Measurements from ENCODE around the gene MED10. TPM values are rescaled to one million over a fixed set of nuclear protein-coding genes. Genes with fewer than 3 reads are reported as not detected.
A peak's percentile ranks its signal among the peaks of the same experiment; 100 is the strongest.

MED10 gene
- total and polyA plus RNA-seq, 4 experiments from 2014 or later: 61.2 to 147 (median 84.7) TPM

DNA sequence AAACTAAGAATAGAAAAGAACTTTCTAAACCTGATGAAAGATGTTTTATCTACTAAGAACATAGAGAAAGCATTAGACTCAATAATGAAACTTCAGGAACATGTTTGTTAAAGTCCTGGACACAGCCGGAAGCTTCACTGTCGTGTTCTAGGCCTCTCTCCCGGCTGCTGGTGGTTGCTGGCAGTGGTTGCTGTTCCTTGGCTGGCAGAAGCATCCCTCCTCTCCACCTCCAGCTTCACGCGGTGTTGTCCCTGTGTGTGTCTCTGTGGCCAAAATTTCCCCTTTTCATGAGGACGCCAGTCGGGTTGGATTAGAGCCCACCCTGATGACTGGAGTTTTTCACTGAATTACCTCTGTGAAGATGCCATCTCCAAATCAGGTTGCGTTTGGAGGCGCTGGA is 6.5 kb upstream of the MED10 start:
- Mint-ChIP-seq H3K4me1 (no peaks in the 10 kb centered on the region), H3K9me3 (no peaks in the 10 kb centered on the region), H3K4me3 (no peak overlapping the region), H3K27ac (no peak overlapping the region), H3K36me3 (no peaks in the 10 kb centered on the region), H3K27me3 (peaks cover 5 to 10% of the 10 kb centered on the region in 2 donors)
- intact Hi-C loops (cut with micrococcal nuclease): no loop called here
- H3K27me3 ChIP-seq (ENCODE audit: insufficient read depth, low read length): no peaks in the 10 kb centered on the region
- H3K36me3 ChIP-seq (ENCODE audit: insufficient read depth, low read length): no peaks in the 10 kb centered on the region
- no peak overlapping the region for H3K27ac ChIP-seq (ENCODE audit: low read depth, low read length)
- ChIA-PET POLR2A (ENCODE audit: partially characterized antibody) (no interaction called here), CTCF (ENCODE audit: partially characterized antibody) (no interaction called here)
- no peak overlapping the region for H3K4me3 ChIP-seq (ENCODE audit: low read length in 2 of 2)
- no peaks in the 10 kb centered on the region for H3K9me3 ChIP-seq (ENCODE audit: control insufficient read depth in 1 of 2, low read length in 2 of 2)
- no peaks in the 10 kb centered on the region for H3K4me1 ChIP-seq (ENCODE audit: insufficient read depth, low read length)
- DNase-seq: no peak

DNA sequence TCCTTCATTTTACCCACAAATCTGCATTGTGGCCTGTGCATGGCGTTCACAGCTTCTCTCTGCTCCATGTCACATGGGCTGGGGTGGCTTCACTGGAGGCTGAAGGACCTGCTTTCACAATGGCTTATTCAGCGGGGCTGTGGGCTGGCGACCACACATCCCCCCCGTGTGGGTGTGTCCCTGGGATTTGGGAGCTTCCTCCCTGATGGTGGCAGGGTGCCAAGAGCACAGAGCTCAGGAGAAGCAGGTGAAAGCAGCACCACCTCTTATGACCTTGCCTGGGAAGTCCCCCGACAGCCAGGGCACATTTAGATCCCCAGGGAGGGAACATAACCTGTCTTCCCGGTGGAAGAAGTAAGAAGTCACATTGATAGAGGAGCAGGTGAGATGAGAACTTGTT is 5.0 kb upstream of the MED10 start:
- Histone ChIP-seq H3K9me3 (ENCODE audit: control insufficient read depth in 1 of 2, low read length in 2 of 2) (no peaks in the 10 kb centered on the region), H3K27me3 (ENCODE audit: insufficient read depth, low read length) (no peaks in the 10 kb centered on the region), H3K36me3 (ENCODE audit: insufficient read depth, low read length) (no peaks in the 10 kb centered on the region), H3K4me3 (ENCODE audit: low read length in 2 of 2) (no peak overlapping the region), H3K4me1 (ENCODE audit: insufficient read depth, low read length) (peaks cover 7% of the 10 kb centered on the region), H3K27ac (ENCODE audit: low read depth, low read length) (no peak overlapping the region)
- intact Hi-C loops (cut with micrococcal nuclease): no loop called here
- Mint-ChIP-seq H3K36me3 (peaks cover 2 to 5% of the 10 kb centered on the region in 2 donors), H3K27ac (no peak overlapping the region), H3K4me3 (no peak overlapping the region), H3K27me3 (peaks cover 5 to 10% of the 10 kb centered on the region in 2 donors), H3K4me1 (peaks cover 6 to 11% (median 9%) of the 10 kb centered on the region in 4 donors), H3K9me3 (no peaks in the 10 kb centered on the region)
- no peak for DNase-seq
- CTCF ChIA-PET (ENCODE audit: partially characterized antibody): interaction anchor here (1.2 kb wide), 1 partner anchor 9 kb away, joined by 3 read pairs; no protein-coding TSS in a partner anchor
- POLR2A ChIA-PET (ENCODE audit: partially characterized antibody): no interaction called here

DNA sequence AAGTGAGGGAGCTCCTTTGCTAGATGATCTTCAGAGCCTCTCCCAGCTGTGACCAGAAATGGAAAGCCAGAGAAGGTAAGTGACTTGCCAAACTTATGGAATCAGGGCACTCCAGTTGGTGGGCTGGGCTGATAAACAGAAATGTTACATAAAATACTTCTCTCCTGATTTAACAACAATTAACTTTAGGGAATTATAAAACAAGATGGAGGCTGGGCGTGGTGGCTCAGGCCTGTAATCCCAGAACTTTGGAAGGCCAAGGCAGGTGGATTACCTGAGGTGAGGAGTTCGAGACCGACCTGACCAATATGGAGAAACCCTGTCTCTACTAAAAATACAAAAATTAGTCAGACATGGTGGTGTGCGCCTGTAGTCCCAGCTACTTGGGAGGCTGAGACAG is 899 bp upstream of the MED10 start:
- CTCF ChIA-PET (ENCODE audit: partially characterized antibody): no interaction called here
- peaks cover 29 to 51% (median 40%) of the 10 kb centered on the region in 4 donors for H3K4me1 Mint-ChIP-seq
- peak overlapping the region; percentile 86 for H3K27ac ChIP-seq (ENCODE audit: low read depth, low read length)

DNA sequence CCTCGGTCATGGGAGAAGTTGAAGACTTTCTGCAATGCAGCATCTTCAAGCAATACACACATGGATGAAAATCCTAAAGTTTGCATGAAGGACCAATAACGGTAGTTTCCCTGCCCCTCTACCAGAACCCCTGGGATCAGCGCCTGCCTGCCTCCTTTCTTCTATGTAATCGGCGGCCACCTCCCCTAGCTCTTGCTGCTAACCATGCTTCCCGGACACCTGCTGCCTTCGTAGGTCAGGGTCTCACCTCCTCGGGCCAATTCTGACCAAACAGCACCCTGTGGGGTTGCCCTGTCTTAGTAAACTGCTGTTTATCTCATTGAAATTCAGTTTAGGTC is 388 bp upstream of the MED10 start:
- peak overlapping the region; percentile 96 to 100 (median 99) for H3K4me3 Mint-ChIP-seq
- no peaks in the 10 kb centered on the region for H3K27me3 Mint-ChIP-seq
- no peaks in the 10 kb centered on the region for H3K9me3 Mint-ChIP-seq

More for the DNA sequence above, 899 bp upstream of the MED10 start:
- no peaks in the 10 kb centered on the region for H3K9me3 ChIP-seq (ENCODE audit: control insufficient read depth in 1 of 2, low read length in 2 of 2)
- peaks cover 34% of the 10 kb centered on the region for H3K4me1 ChIP-seq (ENCODE audit: insufficient read depth, low read length)
- no peaks in the 10 kb centered on the region for H3K9me3 Mint-ChIP-seq
- H3K4me3 ChIP-seq (ENCODE audit: low read length in 2 of 2): peak overlapping the region in 1 of 2 donors; percentile 89
- no peak for DNase-seq
- peaks cover 27% of the 10 kb centered on the region for H3K36me3 ChIP-seq (ENCODE audit: insufficient read depth, low read length)
- peaks cover 31 to 39% of the 10 kb centered on the region in 2 donors for H3K36me3 Mint-ChIP-seq
- no peaks in the 10 kb centered on the region for H3K27me3 ChIP-seq (ENCODE audit: insufficient read depth, low read length)
- POLR2A ChIA-PET (ENCODE audit: partially characterized antibody): interaction anchor here (1.2 to 2.6 kb wide), 5 partner anchors 9 to 957 kb away, joined by 4 to 16 read pairs (median 9); partner anchors contain the start of genes ICE1, NSUN2 and SRD5A1
- peak overlapping the region; percentile 95 to 100 (median 98) for H3K27ac Mint-ChIP-seq
- H3K4me3 Mint-ChIP-seq: peak overlapping the region; percentile 96 to 100 (median 99)
- no peaks in the 10 kb centered on the region for H3K27me3 Mint-ChIP-seq
- intact Hi-C loops (cut with micrococcal nuclease): loop anchor here (10.0 kb wide), 1 partner anchor 366 kb away; no protein-coding TSS in a partner anchor

DNA sequence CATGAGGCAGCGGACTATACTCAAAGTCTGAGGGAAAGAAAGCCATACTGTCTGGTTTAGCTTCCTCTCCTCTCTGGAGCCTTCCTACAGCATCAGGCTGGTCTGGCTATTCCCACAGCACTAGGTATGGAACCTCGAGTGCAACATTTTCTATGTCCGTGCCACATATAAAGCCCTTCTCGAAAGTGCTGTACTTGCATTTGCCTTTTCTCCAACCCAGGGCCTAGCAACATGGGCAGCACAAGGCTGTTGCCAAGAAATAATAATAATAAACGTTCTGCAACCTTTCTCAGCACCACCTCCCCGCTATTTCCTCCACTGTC is 804 bp downstream of the MED10 start:
- POLR2A ChIA-PET (ENCODE audit: partially characterized antibody): interaction anchor here (1.0 to 2.6 kb wide), 4 partner anchors 9 to 883 kb away, joined by 3 to 16 read pairs (median 5); no protein-coding TSS in a partner anchor
- peaks cover 48 to 56% of the 10 kb centered on the region in 2 donors for H3K36me3 Mint-ChIP-seq
- intact Hi-C loops (cut with micrococcal nuclease): loop anchor here (10.0 kb wide), 1 partner anchor 367 kb away; no protein-coding TSS in a partner anchor

More for the DNA sequence above, 388 bp upstream of the MED10 start:
- no peaks in the 10 kb centered on the region for H3K27me3 ChIP-seq (ENCODE audit: insufficient read depth, low read length)
- H3K4me1 ChIP-seq (ENCODE audit: insufficient read depth, low read length): peaks cover 34% of the 10 kb centered on the region
- intact Hi-C loops (cut with micrococcal nuclease): loop anchor here (1.0 to 10.0 kb wide), 5 partner anchors 255 to 956 kb away; partner anchors contain the start of genes ICE1, NSUN2, SRD5A1 and TENT4A
- peak overlapping the region; percentile 89 to 90 for H3K4me3 ChIP-seq (ENCODE audit: low read length in 2 of 2)
- ChIA-PET CTCF (ENCODE audit: partially characterized antibody) (interaction anchor here (1.0 to 1.2 kb wide), 2 partner anchors 26 to 254 kb away, joined by 3 read pairs; partner anchors contain the start of genes NSUN2 and SRD5A1), POLR2A (ENCODE audit: partially characterized antibody) (interaction anchor here (0.8 to 2.6 kb wide), 10 partner anchors 8 to 1490 kb away, joined by 3 to 16 read pairs (median 4); partner anchors contain the start of genes FASTKD3, ICE1, MTRR and NSUN2)
- Mint-ChIP-seq H3K27ac (peak overlapping the region; percentile 95 to 100 (median 98)), H3K4me1 (peaks cover 31 to 56% (median 45%) of the 10 kb centered on the region in 4 donors), H3K36me3 (peaks cover 36 to 44% of the 10 kb centered on the region in 2 donors)
- no peaks in the 10 kb centered on the region for H3K9me3 ChIP-seq (ENCODE audit: control insufficient read depth in 1 of 2, low read length in 2 of 2)
- peak overlapping the region; percentile 86 for H3K27ac ChIP-seq (ENCODE audit: low read depth, low read length)
- H3K36me3 ChIP-seq (ENCODE audit: insufficient read depth, low read length): peaks cover 32% of the 10 kb centered on the region
- no peak for DNase-seq

DNA sequence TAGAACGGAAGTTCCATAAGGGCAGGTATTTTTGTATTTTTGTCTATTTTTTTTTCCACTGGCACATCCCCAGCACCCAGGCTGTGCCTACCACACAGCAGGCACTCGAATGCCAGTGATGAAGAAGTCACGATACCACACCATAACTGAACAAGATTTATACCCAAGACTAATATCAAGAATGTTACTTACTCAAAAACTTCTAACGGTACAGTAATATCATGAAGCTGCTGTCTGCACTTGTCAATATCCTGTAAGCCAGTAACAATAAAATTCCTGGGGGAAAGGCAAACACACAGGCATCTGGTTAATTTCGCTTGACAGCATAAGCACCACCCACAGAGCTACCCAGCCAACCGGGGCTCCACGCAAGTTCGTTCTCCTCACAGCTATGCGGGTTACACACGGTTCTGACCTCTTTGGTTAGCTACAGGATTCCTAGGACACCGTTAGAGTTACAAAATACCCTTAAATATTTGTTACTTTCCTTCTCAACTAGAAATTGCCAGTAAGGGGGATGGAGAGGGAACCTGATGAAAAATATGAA is 1.3 kb downstream of the MED10 start:
- H3K36me3 Mint-ChIP-seq: peaks cover 53 to 61% of the 10 kb centered on the region in 2 donors
- H3K27ac Mint-ChIP-seq: peak overlapping the region; percentile 95 to 100 (median 98)
- Histone ChIP-seq H3K9me3 (ENCODE audit: control insufficient read depth in 1 of 2, low read length in 2 of 2) (no peaks in the 10 kb centered on the region), H3K27ac (ENCODE audit: low read depth, low read length) (peak overlapping the region; percentile 86), H3K4me3 (ENCODE audit: low read length in 2 of 2) (peak overlapping the region; percentile 89 to 90), H3K4me1 (ENCODE audit: insufficient read depth, low read length) (peaks cover 34% of the 10 kb centered on the region), H3K27me3 (ENCODE audit: insufficient read depth, low read length) (no peaks in the 10 kb centered on the region), H3K36me3 (ENCODE audit: insufficient read depth, low read length) (peaks cover 49% of the 10 kb centered on the region)
- ChIA-PET POLR2A (ENCODE audit: partially characterized antibody) (interaction anchor here (1.0 to 2.6 kb wide), 3 partner anchors 9 to 368 kb away, joined by 3 to 16 read pairs (median 5); no protein-coding TSS in a partner anchor), CTCF (ENCODE audit: partially characterized antibody) (interaction anchor here (0.6 kb wide), 1 partner anchor 9 kb away, joined by 3 read pairs; no protein-coding TSS in a partner anchor)
- no peaks in the 10 kb centered on the region for H3K9me3 Mint-ChIP-seq
- H3K27me3 Mint-ChIP-seq: no peaks in the 10 kb centered on the region
- intact Hi-C loops (cut with micrococcal nuclease): loop anchor here (10.0 kb wide), 1 partner anchor 368 kb away; no protein-coding TSS in a partner anchor
- H3K4me3 Mint-ChIP-seq: peak overlapping the region; percentile 96 to 100 (median 99)
- peaks cover 35 to 69% (median 54%) of the 10 kb centered on the region in 4 donors for H3K4me1 Mint-ChIP-seq
- no peak for DNase-seq

More for the DNA sequence above, 804 bp downstream of the MED10 start:
- Histone ChIP-seq H3K9me3 (ENCODE audit: control insufficient read depth in 1 of 2, low read length in 2 of 2) (no peaks in the 10 kb centered on the region), H3K27me3 (ENCODE audit: insufficient read depth, low read length) (no peaks in the 10 kb centered on the region), H3K4me3 (ENCODE audit: low read length in 2 of 2) (peak overlapping the region; percentile 89 to 90), H3K36me3 (ENCODE audit: insufficient read depth, low read length) (peaks cover 44% of the 10 kb centered on the region), H3K4me1 (ENCODE audit: insufficient read depth, low read length) (peaks cover 34% of the 10 kb centered on the region), H3K27ac (ENCODE audit: low read depth, low read length) (peak overlapping the region; percentile 86)
- H3K27me3 Mint-ChIP-seq: no peaks in the 10 kb centered on the region
- no peaks in the 10 kb centered on the region for H3K9me3 Mint-ChIP-seq
- peak overlapping the region; percentile 95 to 100 (median 98) for H3K27ac Mint-ChIP-seq
- H3K4me3 Mint-ChIP-seq: peak overlapping the region; percentile 96 to 100 (median 99)
- CTCF ChIA-PET (ENCODE audit: partially characterized antibody): interaction anchor here (0.6 kb wide), 1 partner anchor 9 kb away, joined by 3 read pairs; no protein-coding TSS in a partner anchor
- peak in 4 of 5 donors; percentile 19 to 38 (median 28) for DNase-seq
- peaks cover 35 to 67% (median 53%) of the 10 kb centered on the region in 4 donors for H3K4me1 Mint-ChIP-seq

Measured in CD4-positive, alpha-beta memory T cell (primary cell).